Measurements from ENCODE around the gene ANO7.

ANO7 gene

GRCh38 chr2:241273210-241274020, 84.9 kb downstream of the ANO7 start:
- DNase-seq (ENCODE audit: low read depth in 2 of 2), result no peak

- no peak for DNase-seq (ENCODE audit: low read depth in 2 of 2)
These were observed 85.7 kb downstream of the ANO7 start for GRCh38 chr2:241274127-241274526.

All from stimulated activated CD4-positive, alpha-beta T cell treated with anti-CD3 and anti-CD28 coated beads, Interleukin-1b, Interleukin-23, amount 100 ng/mL, for 1 hour (primary cell).